Activated CD4-positive, alpha-beta T cell treated with anti-CD3 and anti-CD28 coated beads for 36 hours (primary cell): ENCODE data around the gene CEMIP. TPM values are rescaled to one million over a fixed set of nuclear protein-coding genes. Genes with fewer than 3 reads are reported as not detected.
"Not testable (repeated sequence)": the region's sequence is repeated elsewhere in the genome, so short reads cannot be mapped to it uniquely, and the experiment has no call there.

ENCODE experiments used
- ATAC-seq: fragments of 200-7000 bp; cut with Tn5 transposase; one replicate; pipeline ENCODE4 v1.10.0; 2021; ENCODE audit warnings: mild to moderate bottlenecking, moderate library complexity
- CTCF ChIA-PET: fragments of 350-600 bp; sonication (Branson Sonifier 250); formaldehyde crosslinking; loops from one replicate; lab custom pipeline; 2021; ENCODE audit warnings: antibody characterized with exemption; lab: Charles Lee
- POLR2A ChIA-PET: fragments of 350-600 bp; sonication (Branson Sonifier 250); formaldehyde crosslinking; loops from one replicate; lab custom pipeline; 2021; ENCODE audit warnings: antibody characterized with exemption, inconsistent platforms; lab: Charles Lee
- DNase-seq: peaks from one replicate; pipeline ENCODE4 v3.0.0-alpha.2; 2020
- H3K27ac Mint-ChIP-seq: one replicate; pipeline ENCODE4 v1.8.0; 2021; ENCODE audit warnings: mixed read lengths
- H3K27me3 Mint-ChIP-seq: one replicate; pipeline ENCODE4 v1.8.0; 2021; ENCODE audit warnings: mixed read lengths
- H3K36me3 Mint-ChIP-seq: one replicate; pipeline ENCODE4 v1.8.0; 2021; ENCODE audit warnings: low read depth, mixed read lengths
- H3K4me1 Mint-ChIP-seq: one replicate; pipeline ENCODE4 v1.8.0; 2021; ENCODE audit warnings: mixed read lengths
- H3K4me3 Mint-ChIP-seq: one replicate; pipeline ENCODE4 v1.8.0; 2021; ENCODE audit warnings: mild to moderate bottlenecking, moderate library complexity, mixed read lengths
- H3K9me3 Mint-ChIP-seq: one replicate; pipeline ENCODE4 v1.8.0; 2021; ENCODE audit warnings: low read depth, mixed read lengths
- intact Hi-C, 2 experiments: fragments of 100-400 bp; cut with DNase I in 1 of 2; cut with micrococcal nuclease in 1 of 2; formaldehyde crosslinking; loops; one replicate each; pipeline versions ENCODE4 v1.14.2 to v1.15.1; 2022 to 2024; cut with DNase I, micrococcal nuclease
- total RNA-seq, 2 experiments: library from RNA; stranded (reverse); gene quantifications; one replicate each; pipeline ENCODE4 v1.2.3, GENCODE V29; 2021

CEMIP gene
- total RNA-seq, 2 experiments from 2014 or later = 0.04 TPM; not detected in 1

GRCh38 chr15:80965454-80965853 is 186.3 kb downstream of the CEMIP start:
- CTCF ChIA-PET, DNase-seq, H3K9me3 Mint-ChIP-seq, POLR2A ChIA-PET, H3K27me3 Mint-ChIP-seq, H3K4me3 Mint-ChIP-seq, H3K27ac Mint-ChIP-seq, ATAC-seq, intact Hi-C loops: not testable (repeated sequence)
- H3K4me1 Mint-ChIP-seq = peaks cover 15% of the 10 kb centered on the region
- peaks cover 33% of the 10 kb centered on the region for H3K36me3 Mint-ChIP-seq

DNA sequence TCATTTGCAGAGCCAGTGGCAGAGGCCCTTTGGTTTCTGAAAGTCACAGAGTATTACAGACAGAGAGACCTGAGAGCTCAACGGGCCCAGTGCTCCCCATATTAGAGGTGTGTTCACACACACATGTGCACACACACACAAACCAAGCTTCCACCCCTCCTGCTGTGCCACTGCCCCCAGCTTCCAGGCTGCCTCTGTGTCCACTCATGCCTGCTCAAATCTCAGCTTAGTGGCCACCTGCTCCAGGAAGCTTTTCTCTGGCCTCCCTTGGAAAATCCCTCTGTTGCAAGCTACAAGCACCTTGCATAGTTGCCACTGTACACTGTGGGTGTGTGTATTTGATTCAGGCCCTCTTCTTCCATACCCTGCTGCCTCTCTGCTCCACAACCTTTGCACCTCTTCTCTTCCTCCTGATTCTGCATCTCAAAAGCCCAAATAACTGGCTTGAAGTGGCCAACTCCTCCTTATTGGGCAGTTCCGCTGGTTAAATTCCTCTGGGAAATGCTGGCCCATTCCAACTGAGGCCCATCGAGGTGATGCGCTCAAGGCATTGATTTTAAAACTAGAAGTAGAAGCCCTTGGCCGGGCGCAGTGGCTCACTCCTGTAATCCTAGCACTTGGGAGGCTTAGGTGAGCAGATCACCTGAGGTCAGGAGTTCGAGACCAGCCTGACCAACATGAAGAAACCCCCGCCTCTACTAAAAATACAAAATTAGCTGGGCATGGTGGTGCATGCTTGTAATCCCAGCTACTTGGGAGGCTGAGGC is 187.4 kb downstream of the CEMIP start:
- Mint-ChIP-seq H3K4me3 (no peak overlapping the region), H3K9me3 (peaks cover 2% of the 10 kb centered on the region), H3K27me3 (no peaks in the 10 kb centered on the region), H3K27ac (no peak overlapping the region), H3K36me3 (peaks cover 31% of the 10 kb centered on the region), H3K4me1 (peaks cover 15% of the 10 kb centered on the region)
- POLR2A ChIA-PET = no interaction called here
- ATAC-seq = no peak
- no peak for DNase-seq
- intact Hi-C loops = no loop called here
- CTCF ChIA-PET = interaction anchor here (1.3 to 4.0 kb wide), 2 partner anchors 186 to 511 kb away, joined by 5 to 20 read pairs; partner anchors contain the start of gene CEMIP

DNA sequence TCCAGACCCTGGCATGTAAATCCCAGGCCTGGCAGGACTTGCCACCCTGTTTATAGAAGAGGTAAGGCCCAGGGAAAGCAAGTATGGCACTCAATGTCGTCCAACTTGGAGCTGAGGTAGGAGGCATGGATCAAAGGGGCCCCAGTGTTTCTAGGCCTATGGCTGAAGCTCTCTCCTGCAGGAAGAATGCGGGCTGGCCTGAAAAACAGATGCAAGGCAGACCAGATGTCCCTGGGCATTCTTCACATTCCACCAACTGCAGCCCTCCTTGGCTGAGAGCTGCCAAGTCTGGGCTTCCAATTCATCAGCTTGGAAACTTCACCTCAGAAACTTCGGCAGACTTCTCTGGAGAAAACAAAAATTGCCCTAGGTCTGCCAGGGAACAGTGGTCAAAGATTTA is 188.3 kb downstream of the CEMIP start:
- ChIA-PET CTCF (interaction anchor here (0.7 to 4.0 kb wide), 4 partner anchors 21 to 511 kb away, joined by 3 to 20 read pairs (median 5); partner anchors contain the start of gene CEMIP), POLR2A (no interaction called here)
- no peak overlapping the region for H3K27ac Mint-ChIP-seq
- intact Hi-C loops = no loop called here
- DNase-seq (no peak), ATAC-seq (no peak)
- H3K4me1 Mint-ChIP-seq = peaks cover 10% of the 10 kb centered on the region
- H3K9me3 Mint-ChIP-seq = peaks cover 2% of the 10 kb centered on the region
- no peaks in the 10 kb centered on the region for H3K27me3 Mint-ChIP-seq
- peaks cover 31% of the 10 kb centered on the region for H3K36me3 Mint-ChIP-seq
- H3K4me3 Mint-ChIP-seq = no peak overlapping the region

DNA sequence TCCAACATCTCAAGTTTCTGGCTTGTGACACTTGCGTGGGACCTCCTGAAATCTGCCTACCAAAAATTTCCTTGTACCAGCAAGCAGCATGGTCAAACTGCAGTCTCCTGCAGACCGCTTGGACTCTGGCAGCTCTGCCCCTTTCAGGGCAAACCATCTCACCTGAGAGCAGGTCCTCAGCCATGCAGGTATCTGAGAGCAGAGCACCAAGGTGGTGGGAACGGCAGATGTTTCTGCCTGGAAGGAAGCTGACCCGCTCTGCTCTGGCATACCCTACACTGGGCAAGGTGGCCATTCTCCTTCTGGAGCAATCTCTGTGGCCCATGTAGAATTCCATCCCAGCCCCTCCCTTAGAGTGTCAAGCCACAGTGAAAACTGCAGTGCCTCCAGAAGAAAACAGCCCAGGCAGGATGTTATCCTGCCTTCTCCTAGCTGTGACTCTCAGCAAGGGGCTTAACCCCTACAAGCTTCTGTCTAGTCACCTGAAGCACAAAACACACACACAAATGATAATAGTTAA is 188.9 kb downstream of the CEMIP start:
- Mint-ChIP-seq H3K36me3 (peaks cover 31% of the 10 kb centered on the region), H3K27me3 (no peaks in the 10 kb centered on the region), H3K9me3 (peaks cover 2% of the 10 kb centered on the region), H3K27ac (no peak overlapping the region), H3K4me1 (peaks cover 4% of the 10 kb centered on the region), H3K4me3 (no peak overlapping the region)
- ATAC-seq (no peak), DNase-seq (no peak)
- intact Hi-C loops = no loop called here
- ChIA-PET CTCF (interaction anchor here (0.7 to 4.0 kb wide), 9 partner anchors 10 to 512 kb away, joined by 3 to 20 read pairs (median 5); partner anchors contain the start of gene CEMIP), POLR2A (no interaction called here)

DNA sequence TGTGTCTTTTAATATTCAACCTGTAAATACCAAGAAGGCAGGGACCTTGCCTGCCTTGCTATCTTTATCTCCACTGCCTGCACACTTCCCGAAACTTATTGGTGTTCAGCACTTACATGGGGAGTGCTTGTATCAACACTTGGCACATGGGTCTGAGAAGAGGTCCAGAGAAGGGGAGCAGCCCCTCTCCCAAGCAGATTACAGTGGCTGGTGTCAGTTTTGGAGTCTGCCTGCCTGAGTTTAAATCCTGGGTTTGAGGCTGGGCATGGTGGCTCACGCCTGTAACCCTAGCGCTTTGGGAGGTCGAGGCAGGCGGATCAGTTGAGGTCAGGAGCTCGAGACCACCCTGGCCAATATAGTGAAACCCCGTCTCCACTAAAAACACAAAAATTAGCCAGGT is 190.1 kb downstream of the CEMIP start:
- H3K36me3 Mint-ChIP-seq = peaks cover 23% of the 10 kb centered on the region
- CTCF ChIA-PET = interaction anchor here (0.5 to 4.0 kb wide), 30 partner anchors 8 to 553 kb away, joined by 3 to 23 read pairs (median 4); partner anchors contain the start of gene CEMIP
- POLR2A ChIA-PET = no interaction called here

GRCh38 chr15:80970018-80970657 is 191.0 kb downstream of the CEMIP start:
- ATAC-seq (peak; percentile 74), DNase-seq (peak; percentile 76)
- POLR2A ChIA-PET = no interaction called here
- Mint-ChIP-seq H3K27me3 (no peaks in the 10 kb centered on the region), H3K4me1 (peaks cover 4% of the 10 kb centered on the region), H3K9me3 (no peaks in the 10 kb centered on the region), H3K27ac (no peak overlapping the region), H3K36me3 (peaks cover 15% of the 10 kb centered on the region), H3K4me3 (no peak overlapping the region)
- CTCF ChIA-PET = interaction anchor here (0.6 to 4.0 kb wide), 32 partner anchors 8 to 552 kb away, joined by 3 to 23 read pairs (median 4); partner anchors contain the start of gene CEMIP
- intact Hi-C loops = loop anchor here (1.0 to 5.0 kb wide), 6 partner anchors 191 to 515 kb away; partner anchors contain the start of gene CEMIP (in 2 of the 2)

More for the DNA sequence above, 190.1 kb downstream of the CEMIP start:
- peaks cover 1% of the 10 kb centered on the region for H3K9me3 Mint-ChIP-seq
- H3K27me3 Mint-ChIP-seq = no peaks in the 10 kb centered on the region
- H3K4me1 Mint-ChIP-seq = no peaks in the 10 kb centered on the region
- H3K4me3 Mint-ChIP-seq = no peak overlapping the region
- H3K27ac Mint-ChIP-seq = no peak overlapping the region
- intact Hi-C loops = no loop called here
- ATAC-seq (no peak), DNase-seq (no peak)

DNA sequence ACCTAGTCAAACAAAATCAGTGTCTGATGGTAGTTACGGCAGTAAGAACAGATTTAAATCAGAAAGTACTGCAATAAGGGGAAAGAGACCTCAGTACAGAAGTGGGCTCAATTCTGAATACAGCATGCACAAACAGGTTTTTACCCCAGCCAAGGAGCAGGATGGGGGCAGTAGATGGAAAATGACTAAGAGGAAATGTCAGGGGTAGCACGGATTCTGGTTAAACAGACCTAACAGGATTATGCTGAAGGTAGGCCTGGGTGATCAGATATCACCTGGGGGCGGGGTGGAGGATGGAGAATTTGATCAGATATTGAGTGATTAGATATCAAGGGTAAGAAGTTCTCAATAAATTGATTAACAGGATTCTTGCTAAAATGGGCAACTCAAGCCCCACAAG is 191.5 kb downstream of the CEMIP start:
- Mint-ChIP-seq H3K27me3 (no peaks in the 10 kb centered on the region), H3K27ac (no peak overlapping the region), H3K4me1 (peaks cover 9% of the 10 kb centered on the region), H3K36me3 (peaks cover 13% of the 10 kb centered on the region), H3K4me3 (no peak overlapping the region), H3K9me3 (no peaks in the 10 kb centered on the region)
- POLR2A ChIA-PET = no interaction called here
- CTCF ChIA-PET = interaction anchor here (0.8 to 4.0 kb wide), 22 partner anchors 8 to 552 kb away, joined by 3 to 23 read pairs (median 6); partner anchors contain the start of gene CEMIP
- intact Hi-C loops = loop anchor here (1.0 to 5.0 kb wide), 6 partner anchors 191 to 515 kb away; partner anchors contain the start of gene CEMIP (in 2 of the 2)
- ATAC-seq (no peak), DNase-seq (no peak)

DNA sequence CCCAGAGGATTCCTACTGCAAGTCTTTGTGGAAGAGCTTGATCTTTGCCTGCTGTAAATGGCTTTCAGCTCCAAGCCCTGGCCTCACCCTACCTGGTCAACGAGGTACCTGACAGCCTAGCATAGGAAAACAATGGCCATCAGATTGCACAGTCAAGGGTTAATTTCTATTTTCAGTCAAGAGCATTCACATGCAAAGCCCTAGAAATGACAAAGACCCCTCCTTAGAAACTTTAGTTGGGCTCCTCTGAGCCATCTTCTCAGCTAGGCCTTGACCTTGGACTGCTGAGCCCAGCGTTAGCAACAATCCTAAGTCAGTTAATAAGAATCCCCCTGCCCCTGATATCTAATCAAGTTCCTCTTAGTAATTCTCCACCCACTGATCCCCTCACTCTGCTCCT is 192.0 kb downstream of the CEMIP start:
- CTCF ChIA-PET = interaction anchor here (0.8 to 3.1 kb wide), 8 partner anchors 9 to 521 kb away, joined by 3 to 23 read pairs (median 10); no protein-coding TSS in a partner anchor
- Mint-ChIP-seq H3K36me3 (peaks cover 13% of the 10 kb centered on the region), H3K4me1 (peaks cover 11% of the 10 kb centered on the region), H3K9me3 (no peaks in the 10 kb centered on the region), H3K27ac (no peak overlapping the region), H3K27me3 (no peaks in the 10 kb centered on the region), H3K4me3 (no peak overlapping the region)
- intact Hi-C loops = loop anchor here in 1 of 2 experiments (2.0 to 5.0 kb wide), 2 partner anchors 194 to 404 kb away; partner anchors contain the start of gene CEMIP
- POLR2A ChIA-PET = no interaction called here
- ATAC-seq (no peak), DNase-seq (no peak)

DNA sequence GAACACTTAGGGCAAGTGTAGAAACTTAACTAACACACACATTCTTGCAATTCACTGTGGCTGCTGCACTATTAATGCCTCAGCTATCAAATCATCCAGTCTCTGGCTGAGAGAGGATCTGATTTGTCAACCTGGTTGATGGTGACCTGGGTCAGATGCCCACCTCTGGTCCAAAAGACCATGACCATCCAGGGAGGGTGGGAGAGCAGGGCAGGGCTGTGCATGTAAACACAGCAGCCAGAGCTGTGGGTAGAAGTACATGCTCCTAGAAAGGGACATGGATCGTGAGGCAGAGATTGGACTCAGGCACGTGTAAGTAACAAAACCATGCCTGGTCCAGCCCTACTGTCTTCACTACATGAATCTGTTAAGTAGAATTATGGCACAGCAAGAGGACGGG is 193.1 kb downstream of the CEMIP start:
- H3K4me3 Mint-ChIP-seq = no peak overlapping the region
- peaks cover 17% of the 10 kb centered on the region for H3K4me1 Mint-ChIP-seq
- H3K27me3 Mint-ChIP-seq = no peaks in the 10 kb centered on the region
- ATAC-seq (no peak), DNase-seq (no peak)
- no peak overlapping the region for H3K27ac Mint-ChIP-seq
- ChIA-PET CTCF (interaction anchor here (0.7 to 3.1 kb wide), 3 partner anchors 15 to 518 kb away, joined by 3 to 15 read pairs (median 4); no protein-coding TSS in a partner anchor), POLR2A (no interaction called here)
- H3K9me3 Mint-ChIP-seq = no peaks in the 10 kb centered on the region
- intact Hi-C loops = loop anchor here in 1 of 2 experiments (5.0 kb wide), 1 partner anchor 195 kb away; the partner anchor contains the start of gene CEMIP
- H3K36me3 Mint-ChIP-seq = peaks cover 12% of the 10 kb centered on the region

DNA sequence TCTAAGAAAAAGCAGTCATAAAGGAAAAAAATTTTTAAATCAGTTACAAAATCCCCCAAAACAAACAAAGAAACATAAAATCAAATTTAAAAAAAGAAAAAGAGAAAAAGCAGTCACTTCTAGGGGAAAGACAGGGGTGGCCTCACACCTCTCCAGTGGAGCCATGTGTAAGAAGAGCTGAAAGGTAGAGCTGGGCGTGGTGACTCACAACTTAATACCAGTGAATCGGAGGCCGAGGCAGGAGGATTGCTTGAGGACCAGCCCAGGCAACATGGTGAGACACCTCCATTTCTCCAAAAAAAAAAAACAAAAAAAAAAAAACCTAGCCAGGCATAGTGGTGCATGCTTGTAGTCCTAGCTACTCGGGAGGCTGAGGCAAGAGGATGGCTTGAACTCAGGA is 195.7 kb downstream of the CEMIP start:
- H3K4me3 Mint-ChIP-seq = no peak overlapping the region
- H3K27me3 Mint-ChIP-seq = no peaks in the 10 kb centered on the region
- CTCF ChIA-PET = interaction anchor here (0.6 to 4.5 kb wide), 9 partner anchors 11 to 291 kb away, joined by 3 to 58 read pairs (median 4); no protein-coding TSS in a partner anchor
- peaks cover 36% of the 10 kb centered on the region for H3K4me1 Mint-ChIP-seq
- no peaks in the 10 kb centered on the region for H3K9me3 Mint-ChIP-seq
- POLR2A ChIA-PET = no interaction called here
- ATAC-seq (peak; percentile 25), DNase-seq (peak; percentile 21)
- intact Hi-C loops = loop anchor here in 1 of 2 experiments (5.0 kb wide), 1 partner anchor 198 kb away; the partner anchor contains the start of gene CEMIP
- peaks cover 26% of the 10 kb centered on the region for H3K36me3 Mint-ChIP-seq
- H3K27ac Mint-ChIP-seq = no peak overlapping the region
